Measurements from ENCODE around the gene CBLB. TPM values are rescaled to one million over a fixed set of nuclear protein-coding genes. Genes with fewer than 3 reads are reported as not detected.

The CBLB gene
- total and polyA plus RNA-seq, 2 donors (not counting 1 experiment from before 2014, with no cell fraction given): 26.9 to 28.5 TPM

DNA sequence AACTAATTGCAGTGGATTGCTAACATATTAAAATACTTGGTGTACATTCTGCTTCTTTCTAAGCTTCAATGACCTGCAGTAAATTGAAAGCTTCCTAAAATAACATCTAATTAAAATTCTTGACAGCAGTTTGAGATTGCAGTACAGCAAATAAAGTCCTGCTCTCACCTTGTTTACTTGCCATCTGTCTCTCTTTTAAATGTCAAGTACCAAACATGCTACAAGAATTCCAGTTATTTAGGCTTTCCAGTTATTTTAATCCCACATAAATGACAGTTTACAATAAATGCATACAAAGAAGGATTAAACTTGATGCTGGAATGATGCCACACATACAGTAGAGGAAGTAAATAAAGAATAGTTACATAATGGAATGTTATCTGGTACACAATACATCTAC is 33.2 kb downstream of the CBLB start:
- Histone ChIP-seq H3K9ac (ENCODE audit: insufficient read depth, low read length) (no peak overlapping the region), H3K79me2 (ENCODE audit: control insufficient read depth, insufficient read depth, low read length) (no peaks in the 10 kb centered on the region), H2AFZ (ENCODE audit: low read length) (no peak overlapping the region), H3K36me3 (ENCODE audit: control insufficient read depth, insufficient read depth, low read length) (no peaks in the 10 kb centered on the region), H3K4me2 (ENCODE audit: extremely low read depth, insufficient read depth, low read length) (no peak overlapping the region), H3K27ac (ENCODE audit: insufficient read depth, low read length) (no peak overlapping the region), H3K27me3 (ENCODE audit: control insufficient read depth, insufficient read depth, low read length) (no peaks in the 10 kb centered on the region), H3K4me1 (ENCODE audit: control insufficient read depth, extremely low read depth, insufficient read depth, low read length) (peaks cover 3% of the 10 kb centered on the region), H3K9me3 (ENCODE audit: control insufficient read depth, insufficient read depth, low read depth, low read length) (no peaks in the 10 kb centered on the region), H3K4me3 (replicated peaks in 1 of 4; ENCODE audit: control extremely low read depth in 1 of 4, insufficient read depth in 1 of 4, low read depth in 3 of 4, low read length in 4 of 4) (no peak overlapping the region), H4K20me1 (ENCODE audit: control insufficient read depth, extremely low read depth, insufficient read depth, low read length) (no peaks in the 10 kb centered on the region)
- TF ChIP-seq, protein P1, sequence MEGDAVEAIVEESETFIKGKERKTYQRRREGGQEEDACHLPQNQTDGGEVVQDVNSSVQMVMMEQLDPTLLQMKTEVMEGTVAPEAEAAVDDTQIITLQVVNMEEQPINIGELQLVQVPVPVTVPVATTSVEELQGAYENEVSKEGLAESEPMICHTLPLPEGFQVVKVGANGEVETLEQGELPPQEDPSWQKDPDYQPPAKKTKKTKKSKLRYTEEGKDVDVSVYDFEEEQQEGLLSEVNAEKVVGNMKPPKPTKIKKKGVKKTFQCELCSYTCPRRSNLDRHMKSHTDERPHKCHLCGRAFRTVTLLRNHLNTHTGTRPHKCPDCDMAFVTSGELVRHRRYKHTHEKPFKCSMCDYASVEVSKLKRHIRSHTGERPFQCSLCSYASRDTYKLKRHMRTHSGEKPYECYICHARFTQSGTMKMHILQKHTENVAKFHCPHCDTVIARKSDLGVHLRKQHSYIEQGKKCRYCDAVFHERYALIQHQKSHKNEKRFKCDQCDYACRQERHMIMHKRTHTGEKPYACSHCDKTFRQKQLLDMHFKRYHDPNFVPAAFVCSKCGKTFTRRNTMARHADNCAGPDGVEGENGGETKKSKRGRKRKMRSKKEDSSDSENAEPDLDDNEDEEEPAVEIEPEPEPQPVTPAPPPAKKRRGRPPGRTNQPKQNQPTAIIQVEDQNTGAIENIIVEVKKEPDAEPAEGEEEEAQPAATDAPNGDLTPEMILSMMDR (conservative IDR thresholded peaks at IDR 0.05 in 1 of 2, IDR thresholded peaks at IDR 0.05 in 1 of 2; ENCODE audit: low read depth in 1 of 2, low read length in 2 of 2): no peak
- no peak for TF ChIP-seq EZH2 (IDR thresholded peaks at IDR 0.05; ENCODE audit: low read length, missing control alignments)
- DNase-seq (ENCODE audit: low read depth in 2 of 2): no peak

DNA sequence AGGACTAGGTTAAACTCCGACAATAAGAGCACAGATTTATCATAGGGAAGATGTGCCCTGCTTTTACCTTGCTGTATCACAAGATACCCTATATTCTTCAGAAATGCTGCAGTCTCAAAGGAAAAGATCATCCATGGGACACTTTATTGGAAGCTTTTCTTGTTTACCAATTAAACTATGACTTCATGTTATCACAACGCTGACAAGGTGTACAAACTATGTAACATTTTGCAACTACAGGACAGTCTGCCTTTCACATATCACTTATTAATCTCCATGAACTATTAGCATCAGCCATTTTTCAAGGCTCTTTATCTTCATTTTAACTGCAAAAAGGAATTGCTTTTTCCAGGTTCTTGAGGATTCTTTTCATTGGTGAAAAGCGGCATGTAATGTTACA is 34.0 kb downstream of the CBLB start:
- Histone ChIP-seq H3K36me3 (ENCODE audit: control insufficient read depth, insufficient read depth, low read length) (no peaks in the 10 kb centered on the region), H3K4me1 (ENCODE audit: control insufficient read depth, extremely low read depth, insufficient read depth, low read length) (peaks cover 3% of the 10 kb centered on the region), H3K4me2 (ENCODE audit: extremely low read depth, insufficient read depth, low read length) (no peak overlapping the region), H3K79me2 (ENCODE audit: control insufficient read depth, insufficient read depth, low read length) (peaks cover 2% of the 10 kb centered on the region), H3K27me3 (ENCODE audit: control insufficient read depth, insufficient read depth, low read length) (no peaks in the 10 kb centered on the region), H3K4me3 (replicated peaks in 1 of 4; ENCODE audit: control extremely low read depth in 1 of 4, insufficient read depth in 1 of 4, low read depth in 3 of 4, low read length in 4 of 4) (no peak overlapping the region), H4K20me1 (ENCODE audit: control insufficient read depth, extremely low read depth, insufficient read depth, low read length) (no peaks in the 10 kb centered on the region), H3K9ac (ENCODE audit: insufficient read depth, low read length) (no peak overlapping the region), H3K27ac (ENCODE audit: insufficient read depth, low read length) (no peak overlapping the region), H2AFZ (ENCODE audit: low read length) (no peak overlapping the region), H3K9me3 (ENCODE audit: control insufficient read depth, insufficient read depth, low read depth, low read length) (no peaks in the 10 kb centered on the region)
- no peak for DNase-seq (ENCODE audit: low read depth in 2 of 2)
- TF ChIP-seq EZH2 (IDR thresholded peaks at IDR 0.05; ENCODE audit: low read length, missing control alignments): no peak
- TF ChIP-seq, protein P1 (conservative IDR thresholded peaks at IDR 0.05 in 1 of 2, IDR thresholded peaks at IDR 0.05 in 1 of 2; ENCODE audit: low read depth in 1 of 2, low read length in 2 of 2): no peak

DNA sequence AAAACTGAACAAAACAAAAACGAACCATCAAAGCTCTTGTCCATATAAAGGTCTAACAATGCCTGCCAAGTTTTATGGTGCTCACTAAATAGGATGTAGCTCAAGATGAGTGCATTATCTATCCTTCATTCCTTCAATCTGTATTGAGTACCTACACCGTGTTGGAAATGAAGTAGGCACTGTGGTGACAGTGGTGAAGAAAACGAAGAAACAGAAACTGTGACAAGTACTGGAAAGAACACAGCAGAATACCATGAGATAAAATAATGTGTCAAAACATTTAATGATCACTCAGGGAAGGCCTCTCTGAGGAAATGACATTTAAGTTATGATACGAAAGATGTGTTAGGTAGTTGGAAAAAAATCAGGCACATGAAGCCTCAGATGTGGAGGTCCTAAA is 36.2 kb downstream of the CBLB start:
- no peaks in the 10 kb centered on the region for H3K36me3 ChIP-seq (ENCODE audit: control insufficient read depth, insufficient read depth, low read length)
- no peaks in the 10 kb centered on the region for H4K20me1 ChIP-seq (ENCODE audit: control insufficient read depth, extremely low read depth, insufficient read depth, low read length)
- peaks cover 2% of the 10 kb centered on the region for H3K79me2 ChIP-seq (ENCODE audit: control insufficient read depth, insufficient read depth, low read length)
- H3K9me3 ChIP-seq (ENCODE audit: control insufficient read depth, insufficient read depth, low read depth, low read length): no peaks in the 10 kb centered on the region
- H3K9ac ChIP-seq (ENCODE audit: insufficient read depth, low read length): no peak overlapping the region
- DNase-seq (ENCODE audit: low read depth in 2 of 2): no peak
- no peak overlapping the region for H3K4me3 ChIP-seq (replicated peaks in 1 of 4; ENCODE audit: control extremely low read depth in 1 of 4, insufficient read depth in 1 of 4, low read depth in 3 of 4, low read length in 4 of 4)
- no peaks in the 10 kb centered on the region for H3K27me3 ChIP-seq (ENCODE audit: control insufficient read depth, insufficient read depth, low read length)
- no peak for TF ChIP-seq EZH2 (IDR thresholded peaks at IDR 0.05; ENCODE audit: low read length, missing control alignments)
- TF ChIP-seq, protein P1 (conservative IDR thresholded peaks at IDR 0.05 in 1 of 2, IDR thresholded peaks at IDR 0.05 in 1 of 2; ENCODE audit: low read depth in 1 of 2, low read length in 2 of 2): no peak
- no peak overlapping the region for H3K27ac ChIP-seq (ENCODE audit: insufficient read depth, low read length)
- no peak overlapping the region for H3K4me2 ChIP-seq (ENCODE audit: extremely low read depth, insufficient read depth, low read length)
- H3K4me1 ChIP-seq (ENCODE audit: control insufficient read depth, extremely low read depth, insufficient read depth, low read length): peaks cover 3% of the 10 kb centered on the region
- no peak overlapping the region for H2AFZ ChIP-seq (ENCODE audit: low read length)
